Measurements from ENCODE around the gene MAP3K20.
"Not testable (repeated sequence)": the region's sequence is repeated elsewhere in the genome, so short reads cannot be mapped to it uniquely, and the experiment has no call there.

Gene MAP3K20

GRCh38 chr2:173286153-173286809 lies 210.6 kb downstream of the MAP3K20 start:
- DNase-seq = no peak

GRCh38 chr2:173287594-173287993 lies 211.9 kb downstream of the MAP3K20 start:
- no peak for DNase-seq

- DNase-seq = peak; percentile 38
Observed at GRCh38 chr2:173288561-173288960, 212.9 kb downstream of the MAP3K20 start.

GRCh38 chr2:173290046-173290445 lies 214.4 kb downstream of the MAP3K20 start:
- DNase-seq = no peak

GRCh38 chr2:173290518-173290917 lies 214.9 kb downstream of the MAP3K20 start:
- no peak for DNase-seq

GRCh38 chr2:173291412-173291811 lies 215.8 kb downstream of the MAP3K20 start:
- DNase-seq = no peak

- DNase-seq = no peak
Observed at GRCh38 chr2:173296235-173296634, 220.6 kb downstream of the MAP3K20 start.

- DNase-seq = no peak
Observed at GRCh38 chr2:173298536-173299097, 223.0 kb downstream of the MAP3K20 start.

- DNase-seq = no peak
Observed at GRCh38 chr2:173299764-173300163, 224.1 kb downstream of the MAP3K20 start.

GRCh38 chr2:173300458-173300857 lies 224.8 kb downstream of the MAP3K20 start:
- no peak for DNase-seq

- not testable (repeated sequence) for DNase-seq
Observed at GRCh38 chr2:173301549-173301948, 225.9 kb downstream of the MAP3K20 start.

- no peak for DNase-seq
Observed at GRCh38 chr2:173305303-173305702, 229.7 kb downstream of the MAP3K20 start.

GRCh38 chr2:173307293-173307692 lies 231.6 kb downstream of the MAP3K20 start:
- no peak for DNase-seq

GRCh38 chr2:173309370-173309769 lies 233.7 kb downstream of the MAP3K20 start:
- DNase-seq = not testable (repeated sequence)

GRCh38 chr2:173311844-173312606 lies 236.4 kb downstream of the MAP3K20 start:
- no peak for DNase-seq
